Keratinocyte (primary cell): ENCODE measurements around the gene METTL22. TPM values are rescaled to one million over a fixed set of nuclear protein-coding genes. Genes with fewer than 3 reads are reported as not detected.

Experiments used
- DNase-seq: peaks from one replicate; pipeline ENCODE4 v3.0.0-alpha.2; 2011; ENCODE audit warnings: low read depth, missing footprints, low spot score
- FAIRE-seq: peaks from 2 replicates; lab custom pipeline; 2011; peaks lifted over from hg19 to GRCh38; lab: Jason Lieb, UNC
- H2AFZ ChIP-seq: 2 replicates; pipeline ENCODE4 v1.6.0; 2012; ENCODE audit warnings: low read length, control low read depth, inconsistent platforms; ENCODE audit not compliant: control insufficient read depth
- H3K27ac ChIP-seq: 2 replicates; pipeline ENCODE4 v1.5.1; 2011; ENCODE audit warnings: low read length; ENCODE audit not compliant: control insufficient read depth, insufficient read depth
- H3K27me3 ChIP-seq: 3 replicates; pipeline ENCODE4 v1.6.0; 2011; ENCODE audit warnings: low read length; ENCODE audit not compliant: control insufficient read depth, insufficient read depth; ENCODE audit errors: extremely low read depth
- H3K36me3 ChIP-seq, 2 experiments: 2 replicates in 1 of 2; 3 replicates in 1 of 2; pipeline ENCODE4 v1.5.1; 2011; ENCODE audit warnings: low read length in 2 of 2, mild to moderate bottlenecking in 1 of 2; ENCODE audit not compliant: control insufficient read depth in 2 of 2, insufficient read depth in 2 of 2; ENCODE audit errors: extremely low read depth in 1 of 2
- H3K4me1 ChIP-seq: 3 replicates; pipeline ENCODE4 v1.5.1; 2011; ENCODE audit warnings: low read length; ENCODE audit not compliant: control insufficient read depth, insufficient read depth; ENCODE audit errors: extremely low read depth
- H3K4me2 ChIP-seq: 3 replicates; pipeline ENCODE4 v1.6.0; 2011; ENCODE audit warnings: low read depth, low read length; ENCODE audit not compliant: control insufficient read depth, insufficient read depth; ENCODE audit errors: extremely low read depth
- H3K4me3 ChIP-seq, 3 experiments: fragments of 200-600 bp in 1 of 3; sonication (generic) in 1 of 3; 2 replicates in 2 of 3; 3 replicates in 1 of 3; pipeline ENCODE4 v1.5.1; 2011 to 2016; ENCODE audit warnings: low read length in 3 of 3, mild to moderate bottlenecking in 3 of 3, control low read depth in 2 of 3, inconsistent platforms in 1 of 3, low read depth in 1 of 3, mixed read lengths in 1 of 3, mixed run types in 1 of 3, moderate library complexity in 1 of 3; ENCODE audit not compliant: control insufficient read depth in 2 of 3, insufficient read depth in 2 of 3; ENCODE audit errors: extremely low read depth in 1 of 3
- H3K79me2 ChIP-seq: 2 replicates; pipeline ENCODE4 v1.6.0; 2012; ENCODE audit warnings: low read length; ENCODE audit not compliant: control insufficient read depth, insufficient read depth
- H3K9ac ChIP-seq: 3 replicates; pipeline ENCODE4 v1.6.0; 2011; ENCODE audit warnings: low read length; ENCODE audit not compliant: control insufficient read depth, insufficient read depth; ENCODE audit errors: extremely low read depth
- H3K9me1 ChIP-seq: 3 replicates; pipeline ENCODE4 v1.6.0; 2011; ENCODE audit warnings: low read length; ENCODE audit not compliant: control insufficient read depth, insufficient read depth; ENCODE audit errors: extremely low read depth
- H3K9me3 ChIP-seq: 2 replicates; pipeline ENCODE4 v1.5.1; 2012; ENCODE audit warnings: low read depth, low read length; ENCODE audit not compliant: control insufficient read depth
- H4K20me1 ChIP-seq: 3 replicates; pipeline ENCODE4 v1.6.0; 2011; ENCODE audit warnings: low read length; ENCODE audit not compliant: control insufficient read depth, insufficient read depth; ENCODE audit errors: extremely low read depth
- EZH2 ChIP-seq: IDR thresholded peaks from one replicate; pipeline ENCODE4 v1.6.1; 2012; ENCODE audit warnings: inconsistent platforms, mild to moderate bottlenecking, low read length, moderate library complexity
- dilution Hi-C: fragments of 300-500 bp; cut with MboI; formaldehyde crosslinking; loops from one replicate; pipeline ENCODE4 v1.7.0; 2020; ENCODE audit warnings: low sequenced_read_pairs; ENCODE audit not compliant: extremely low pct_ligation_motif_present
- polyA plus RNA-seq, 5 experiments: library from polyadenylated mRNA; depleted of rRNA in 3 of 5; stranded (reverse) in 3 of 5; stranded (forward) in 1 of 5; unstranded in 1 of 5; fragments of >200 nt; gene quantifications; 1 replicate in 1 of 5; 2 replicates in 3 of 5; 3 replicates in 1 of 5; pipeline versions ENCODE4 v1.2.1 to v1.2.3, GENCODE V29; 2011 to 2012; ENCODE audit warnings: missing spikeins in 2 of 5, low read depth in 1 of 5, low replicate concordance in 1 of 5
- TF ChIP-seq, protein P1 (sequence below), 3 experiments: IDR thresholded peaks in 1 of 3; conservative IDR thresholded peaks in 1 of 3; optimal IDR thresholded peaks in 1 of 3; 2 replicates in 2 of 3; 3 replicates in 1 of 3; pipeline versions ENCODE3 to v1.5.1; 2011; ENCODE audit warnings: low read length in 3 of 3, mild to moderate bottlenecking in 3 of 3, moderate library complexity in 2 of 3, control low read depth in 1 of 3, inconsistent platforms in 1 of 3; ENCODE audit not compliant: insufficient read depth in 2 of 3; ENCODE audit errors: extremely low read depth in 1 of 3

Gene METTL22
- polyA plus RNA-seq, 1 donor (not counting 4 experiments of a cell fraction or from before 2014, with no cell fraction given) = 31.1 TPM

DNA sequence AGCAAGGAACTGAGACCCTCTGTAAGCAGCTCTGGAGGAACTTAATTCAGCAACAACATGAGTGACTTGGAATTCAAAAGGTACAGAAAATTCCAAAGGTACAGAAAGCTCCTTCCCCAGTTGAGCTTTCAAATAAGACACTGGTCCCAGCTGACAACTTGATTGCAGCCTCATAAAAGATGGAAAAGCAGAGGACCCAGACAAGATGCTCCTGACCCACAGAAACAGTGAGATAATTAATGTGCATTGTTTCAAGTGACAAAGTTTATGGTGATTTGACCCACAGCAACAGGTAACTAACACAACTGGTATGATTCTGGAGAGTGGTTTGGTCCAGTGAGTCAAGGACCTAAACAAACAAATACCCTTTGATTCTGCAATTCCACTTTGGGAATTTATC, 15.9 kb upstream of the METTL22 start:
- TF ChIP-seq EZH2 = no peak
- TF ChIP-seq, protein P1, sequence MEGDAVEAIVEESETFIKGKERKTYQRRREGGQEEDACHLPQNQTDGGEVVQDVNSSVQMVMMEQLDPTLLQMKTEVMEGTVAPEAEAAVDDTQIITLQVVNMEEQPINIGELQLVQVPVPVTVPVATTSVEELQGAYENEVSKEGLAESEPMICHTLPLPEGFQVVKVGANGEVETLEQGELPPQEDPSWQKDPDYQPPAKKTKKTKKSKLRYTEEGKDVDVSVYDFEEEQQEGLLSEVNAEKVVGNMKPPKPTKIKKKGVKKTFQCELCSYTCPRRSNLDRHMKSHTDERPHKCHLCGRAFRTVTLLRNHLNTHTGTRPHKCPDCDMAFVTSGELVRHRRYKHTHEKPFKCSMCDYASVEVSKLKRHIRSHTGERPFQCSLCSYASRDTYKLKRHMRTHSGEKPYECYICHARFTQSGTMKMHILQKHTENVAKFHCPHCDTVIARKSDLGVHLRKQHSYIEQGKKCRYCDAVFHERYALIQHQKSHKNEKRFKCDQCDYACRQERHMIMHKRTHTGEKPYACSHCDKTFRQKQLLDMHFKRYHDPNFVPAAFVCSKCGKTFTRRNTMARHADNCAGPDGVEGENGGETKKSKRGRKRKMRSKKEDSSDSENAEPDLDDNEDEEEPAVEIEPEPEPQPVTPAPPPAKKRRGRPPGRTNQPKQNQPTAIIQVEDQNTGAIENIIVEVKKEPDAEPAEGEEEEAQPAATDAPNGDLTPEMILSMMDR (optimal IDR thresholded peaks at IDR 0.05 in 1 of 3, IDR thresholded peaks at IDR 0.05 in 1 of 3, conservative IDR thresholded peaks at IDR 0.05 in 1 of 3; ENCODE audit: extremely low read depth in 1 of 3, insufficient read depth in 2 of 3, low read length in 3 of 3) = no peak
- no peaks in the 10 kb centered on the region for H3K9me3 ChIP-seq
- no peak overlapping the region for H2AFZ ChIP-seq
- no peaks in the 10 kb centered on the region for H3K9me1 ChIP-seq
- H4K20me1 ChIP-seq = no peaks in the 10 kb centered on the region
- H3K27me3 ChIP-seq = no peaks in the 10 kb centered on the region
- no peaks in the 10 kb centered on the region for H3K4me1 ChIP-seq
- no peak overlapping the region for H3K4me2 ChIP-seq
- no peak overlapping the region for H3K27ac ChIP-seq
- H3K36me3 ChIP-seq = no peaks in the 10 kb centered on the region
- FAIRE-seq = no peak
- dilution Hi-C loops = no loop called here
- DNase-seq = no peak
- H3K79me2 ChIP-seq = no peaks in the 10 kb centered on the region
- no peak overlapping the region for H3K4me3 ChIP-seq
- H3K9ac ChIP-seq = no peak overlapping the region

DNA sequence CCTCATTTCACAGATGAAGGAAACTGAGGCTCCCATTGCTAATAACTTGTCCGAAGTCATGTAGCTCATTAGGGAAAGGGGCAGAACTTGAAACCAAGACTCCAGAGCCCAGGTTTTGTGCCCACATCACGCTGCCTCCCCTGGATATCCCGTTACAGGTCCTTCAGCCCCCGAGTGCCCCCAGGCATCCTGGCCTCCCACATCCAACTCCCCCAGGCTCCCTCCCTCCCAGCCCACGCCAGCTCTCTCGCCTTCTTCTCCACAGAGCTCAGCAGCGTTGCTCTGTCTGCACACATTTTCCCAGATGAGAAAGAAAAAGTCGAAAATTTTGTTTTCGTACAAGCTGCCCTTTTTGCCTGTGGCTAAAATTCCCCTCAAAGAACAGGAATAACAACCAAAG, 14.3 kb upstream of the METTL22 start:
- Histone ChIP-seq H2AFZ (no peak overlapping the region), H3K9me3 (no peaks in the 10 kb centered on the region), H4K20me1 (no peaks in the 10 kb centered on the region), H3K27ac (no peak overlapping the region), H3K4me1 (peaks cover 10% of the 10 kb centered on the region), H3K9ac (no peak overlapping the region), H3K4me3 (no peak overlapping the region), H3K4me2 (no peak overlapping the region), H3K9me1 (no peaks in the 10 kb centered on the region), H3K27me3 (no peaks in the 10 kb centered on the region), H3K79me2 (no peaks in the 10 kb centered on the region), H3K36me3 (no peaks in the 10 kb centered on the region)
- DNase-seq (no peak), FAIRE-seq (no peak)
- dilution Hi-C loops = no loop called here
- TF ChIP-seq EZH2 = no peak
- TF ChIP-seq, protein P1 (optimal IDR thresholded peaks at IDR 0.05 in 1 of 3, IDR thresholded peaks at IDR 0.05 in 1 of 3, conservative IDR thresholded peaks at IDR 0.05 in 1 of 3; ENCODE audit: extremely low read depth in 1 of 3, insufficient read depth in 2 of 3, low read length in 3 of 3) = no peak
